ENCODE results near the gene BOD1L2.

Gene BOD1L2

DNA sequence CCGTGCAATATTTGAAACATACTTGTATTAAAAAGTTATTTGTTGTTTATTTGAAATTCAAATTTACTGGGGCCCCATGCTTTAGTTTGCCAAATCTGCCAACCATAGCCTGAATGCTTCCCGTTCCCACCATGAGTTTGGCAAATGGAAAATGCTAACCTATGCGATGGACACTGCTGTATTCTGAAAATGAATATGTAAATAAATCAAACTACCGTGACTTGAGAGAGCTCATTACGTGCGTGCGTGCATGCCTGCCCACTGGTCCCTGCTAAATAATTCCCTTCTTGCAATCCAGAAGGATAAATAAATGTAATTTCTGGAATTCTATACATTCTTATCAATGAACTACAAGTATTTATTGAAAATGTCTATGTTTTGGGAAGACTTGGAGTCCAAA is 3.2 kb downstream of the BOD1L2 start:
- Histone ChIP-seq H3K9me3 (replicated peaks in 1 of 2; ENCODE audit: control insufficient read depth in 2 of 2, insufficient read depth in 1 of 2, low read depth in 1 of 2, low read length in 2 of 2) (no peaks in the 10 kb centered on the region), H2BK15ac (ENCODE audit: low read length) (no peak overlapping the region), H3K4me2 (ENCODE audit: insufficient read depth, low read length, poor library complexity, severe bottlenecking) (no peak overlapping the region), H2BK120ac (ENCODE audit: low read depth, low read length) (no peak overlapping the region), H4K8ac (ENCODE audit: low read depth, low read length) (no peak overlapping the region), H3K18ac (ENCODE audit: low read length) (no peak overlapping the region), H3K79me1 (ENCODE audit: low read depth, low read length) (no peaks in the 10 kb centered on the region), H4K91ac (ENCODE audit: low read depth, low read length, poor library complexity) (no peak overlapping the region), H3K27ac (replicated peaks; ENCODE audit: low read length) (no peak overlapping the region), H3K4me1 (ENCODE audit: control insufficient read depth in 2 of 2, insufficient read depth in 1 of 2, low read depth in 1 of 2, low read length in 2 of 2) (peaks cover 4 to 12% of the 10 kb centered on the region in 2 donors), H3K9ac (ENCODE audit: low read depth, low read length, poor library complexity) (no peak overlapping the region), H2BK5ac (ENCODE audit: low read length) (no peak overlapping the region), H3K27me3 (ENCODE audit: control insufficient read depth in 3 of 3, insufficient read depth in 3 of 3, low read depth in 1 of 3, low read length in 3 of 3) (peaks cover 0 to 20% (median 0%) of the 10 kb centered on the region in 3 experiments), H3K14ac (ENCODE audit: low read length) (no peak overlapping the region), H3K36me3 (replicated peaks in 1 of 2; ENCODE audit: control insufficient read depth in 2 of 2, insufficient read depth in 2 of 2, low read length in 2 of 2) (no peaks in the 10 kb centered on the region), H2AFZ (ENCODE audit: low read length) (no peak overlapping the region), H2AK5ac (ENCODE audit: low read depth, low read length) (no peak overlapping the region), H2BK12ac (ENCODE audit: low read length) (no peak overlapping the region), H3K4ac (ENCODE audit: low read length) (no peak overlapping the region), H3K4me3 (ENCODE audit: low read length in 2 of 2) (no peak overlapping the region), H3K23ac (ENCODE audit: low read depth, low read length, poor library complexity) (no peak overlapping the region)
- DNase-seq (ENCODE audit: low spot score) = no peak
- WGBS, 2 donors (ENCODE audit: extremely low coverage in 2 of 2, insufficient read length in 2 of 2, insufficient replicate concordance in 1 of 2) = no CpG with 5 or more reads among the region's 7 CpGs

DNA sequence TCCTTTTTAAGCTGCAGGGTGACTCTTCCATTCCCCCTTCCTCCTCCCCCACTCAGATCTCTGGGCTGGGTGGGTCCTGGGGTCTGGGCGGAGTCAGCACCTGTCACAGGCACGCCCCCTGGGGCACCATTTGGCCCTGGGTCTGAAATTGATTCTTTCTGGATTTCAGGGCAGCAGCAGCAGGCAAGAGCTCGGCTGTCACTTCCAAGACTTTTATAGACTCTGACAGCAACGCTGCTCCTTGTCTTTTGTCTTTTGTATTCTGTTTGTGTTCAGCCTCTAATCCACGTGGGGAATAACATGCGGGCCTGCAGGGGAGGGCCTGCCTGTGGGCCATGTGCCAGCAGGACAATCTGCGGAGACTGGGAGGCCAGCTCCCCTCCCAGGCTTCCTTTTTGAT is 3.9 kb downstream of the BOD1L2 start:
- no peak overlapping the region for H3K27ac ChIP-seq (replicated peaks; ENCODE audit: low read length)
- no peak overlapping the region for H2BK5ac ChIP-seq (ENCODE audit: low read length)
- no peak overlapping the region for H2AK5ac ChIP-seq (ENCODE audit: low read depth, low read length)
- WGBS, 2 donors (ENCODE audit: extremely low coverage in 2 of 2, insufficient read length in 2 of 2, insufficient replicate concordance in 1 of 2) = no CpG with 5 or more reads among the region's 7 CpGs
- H3K9ac ChIP-seq (ENCODE audit: low read depth, low read length, poor library complexity) = no peak overlapping the region
- H2BK15ac ChIP-seq (ENCODE audit: low read length) = no peak overlapping the region
- DNase-seq (ENCODE audit: low spot score) = peak; percentile 27
- no peak overlapping the region for H4K8ac ChIP-seq (ENCODE audit: low read depth, low read length)
- H3K9me3 ChIP-seq (replicated peaks in 1 of 2; ENCODE audit: control insufficient read depth in 2 of 2, insufficient read depth in 1 of 2, low read depth in 1 of 2, low read length in 2 of 2) = no peaks in the 10 kb centered on the region
- no peak overlapping the region for H3K23ac ChIP-seq (ENCODE audit: low read depth, low read length, poor library complexity)
- H3K4me3 ChIP-seq (ENCODE audit: low read length in 2 of 2) = no peak overlapping the region
- H3K27me3 ChIP-seq (ENCODE audit: control insufficient read depth in 3 of 3, insufficient read depth in 3 of 3, low read depth in 1 of 3, low read length in 3 of 3) = peaks cover 0 to 20% (median 0%) of the 10 kb centered on the region in 3 experiments
- no peak overlapping the region for H3K4ac ChIP-seq (ENCODE audit: low read length)
- no peak overlapping the region for H3K18ac ChIP-seq (ENCODE audit: low read length)
- H3K4me1 ChIP-seq (ENCODE audit: control insufficient read depth in 2 of 2, insufficient read depth in 1 of 2, low read depth in 1 of 2, low read length in 2 of 2) = peaks cover 4 to 12% of the 10 kb centered on the region in 2 donors
- no peak overlapping the region for H2BK120ac ChIP-seq (ENCODE audit: low read depth, low read length)
- H2AFZ ChIP-seq (ENCODE audit: low read length) = peak overlapping the region; percentile 1
- H3K36me3 ChIP-seq (replicated peaks in 1 of 2; ENCODE audit: control insufficient read depth in 2 of 2, insufficient read depth in 2 of 2, low read length in 2 of 2) = no peaks in the 10 kb centered on the region
- H4K91ac ChIP-seq (ENCODE audit: low read depth, low read length, poor library complexity) = no peak overlapping the region
- H3K14ac ChIP-seq (ENCODE audit: low read length) = no peak overlapping the region
- H3K79me1 ChIP-seq (ENCODE audit: low read depth, low read length) = no peaks in the 10 kb centered on the region
- H3K4me2 ChIP-seq (ENCODE audit: insufficient read depth, low read length, poor library complexity, severe bottlenecking) = peak overlapping the region; percentile 21
- H2BK12ac ChIP-seq (ENCODE audit: low read length) = no peak overlapping the region

DNA sequence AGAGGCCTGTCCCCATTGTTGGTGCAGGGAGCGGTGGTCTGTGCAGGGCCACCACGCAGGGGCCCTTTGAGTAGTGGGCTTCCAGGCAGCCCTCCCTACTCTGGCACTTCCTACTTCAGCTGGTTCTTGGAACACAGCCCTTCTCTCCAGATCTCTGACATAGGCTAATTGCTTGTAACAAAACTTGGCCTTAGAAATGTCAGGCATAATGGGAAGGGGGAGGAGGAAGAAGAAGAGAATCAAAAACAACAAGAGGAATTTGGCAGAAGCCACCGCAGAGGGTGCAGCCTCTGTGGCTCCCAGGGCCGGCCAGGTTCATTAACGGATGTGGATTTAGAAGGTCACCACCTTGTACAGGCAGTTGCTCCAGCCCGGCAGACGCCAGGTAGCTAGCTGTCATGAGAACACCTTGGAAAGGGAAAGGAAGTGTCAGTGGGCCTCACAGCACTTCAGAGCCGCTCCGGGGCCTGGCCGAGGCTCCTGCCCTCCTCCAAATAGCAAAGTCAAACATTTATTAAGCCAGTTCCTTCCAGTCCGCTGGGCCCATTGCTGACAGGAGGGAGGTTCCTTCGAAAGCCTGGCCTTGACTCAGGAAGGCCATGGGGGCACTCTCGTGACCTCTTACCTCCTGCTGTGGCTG is 7.4 kb downstream of the BOD1L2 start:
- Histone ChIP-seq H3K4me2 (ENCODE audit: insufficient read depth, low read length, poor library complexity, severe bottlenecking) (no peak overlapping the region), H3K79me1 (ENCODE audit: low read depth, low read length) (no peaks in the 10 kb centered on the region), H2AK5ac (ENCODE audit: low read depth, low read length) (no peak overlapping the region), H3K9ac (ENCODE audit: low read depth, low read length, poor library complexity) (no peak overlapping the region), H3K27me3 (ENCODE audit: control insufficient read depth in 3 of 3, insufficient read depth in 3 of 3, low read depth in 1 of 3, low read length in 3 of 3) (peaks cover 0 to 16% (median 0%) of the 10 kb centered on the region in 3 experiments), H2BK12ac (ENCODE audit: low read length) (no peak overlapping the region), H3K23ac (ENCODE audit: low read depth, low read length, poor library complexity) (no peak overlapping the region), H3K4me3 (ENCODE audit: low read length in 2 of 2) (no peak overlapping the region), H3K14ac (ENCODE audit: low read length) (no peak overlapping the region), H4K91ac (ENCODE audit: low read depth, low read length, poor library complexity) (no peak overlapping the region), H2BK120ac (ENCODE audit: low read depth, low read length) (no peak overlapping the region), H2BK15ac (ENCODE audit: low read length) (no peak overlapping the region), H4K8ac (ENCODE audit: low read depth, low read length) (no peak overlapping the region), H3K36me3 (replicated peaks in 1 of 2; ENCODE audit: control insufficient read depth in 2 of 2, insufficient read depth in 2 of 2, low read length in 2 of 2) (no peaks in the 10 kb centered on the region), H3K4me1 (ENCODE audit: control insufficient read depth in 2 of 2, insufficient read depth in 1 of 2, low read depth in 1 of 2, low read length in 2 of 2) (peaks cover 4 to 9% of the 10 kb centered on the region in 2 donors), H2BK5ac (ENCODE audit: low read length) (no peak overlapping the region), H2AFZ (ENCODE audit: low read length) (peak overlapping the region; percentile 42), H3K18ac (ENCODE audit: low read length) (no peak overlapping the region), H3K9me3 (replicated peaks in 1 of 2; ENCODE audit: control insufficient read depth in 2 of 2, insufficient read depth in 1 of 2, low read depth in 1 of 2, low read length in 2 of 2) (no peaks in the 10 kb centered on the region), H3K27ac (replicated peaks; ENCODE audit: low read length) (no peak overlapping the region), H3K4ac (ENCODE audit: low read length) (no peak overlapping the region)
- DNase-seq (ENCODE audit: low spot score) = no peak
- WGBS, 2 donors (ENCODE audit: extremely low coverage in 2 of 2, insufficient read length in 2 of 2, insufficient replicate concordance in 1 of 2) = no CpG with 5 or more reads among the region's 13 CpGs

DNA sequence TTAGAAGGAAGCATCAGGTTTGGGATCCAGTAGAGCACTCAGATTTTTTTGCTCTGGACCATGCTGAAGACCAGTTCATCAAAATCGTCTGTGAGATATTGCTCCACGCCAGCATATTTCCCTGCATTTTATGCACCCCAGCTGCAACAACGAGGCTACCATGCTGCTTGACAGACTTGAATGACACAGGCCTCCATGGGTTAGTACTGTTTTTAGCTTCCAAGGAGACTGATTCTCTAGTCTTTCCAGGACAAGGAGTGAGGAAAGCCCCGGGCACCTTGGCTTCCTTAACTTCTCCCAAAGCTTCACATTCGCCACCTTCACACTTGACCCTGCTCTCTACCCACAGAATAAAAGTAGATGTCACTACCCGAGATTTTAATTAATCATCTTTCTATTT is 17.5 kb downstream of the BOD1L2 start:
- Histone ChIP-seq H3K9ac (ENCODE audit: low read depth, low read length, poor library complexity) (no peak overlapping the region), H3K4me2 (ENCODE audit: insufficient read depth, low read length, poor library complexity, severe bottlenecking) (no peak overlapping the region), H2AK5ac (ENCODE audit: low read depth, low read length) (no peak overlapping the region), H3K9me3 (replicated peaks in 1 of 2; ENCODE audit: control insufficient read depth in 2 of 2, insufficient read depth in 1 of 2, low read depth in 1 of 2, low read length in 2 of 2) (no peaks in the 10 kb centered on the region), H3K4ac (ENCODE audit: low read length) (no peak overlapping the region), H3K14ac (ENCODE audit: low read length) (no peak overlapping the region), H4K91ac (ENCODE audit: low read depth, low read length, poor library complexity) (no peak overlapping the region), H3K27me3 (ENCODE audit: control insufficient read depth in 3 of 3, insufficient read depth in 3 of 3, low read depth in 1 of 3, low read length in 3 of 3) (no peaks in the 10 kb centered on the region), H2BK120ac (ENCODE audit: low read depth, low read length) (no peak overlapping the region), H3K18ac (ENCODE audit: low read length) (no peak overlapping the region), H3K36me3 (replicated peaks in 1 of 2; ENCODE audit: control insufficient read depth in 2 of 2, insufficient read depth in 2 of 2, low read length in 2 of 2) (no peaks in the 10 kb centered on the region), H3K27ac (replicated peaks; ENCODE audit: low read length) (no peak overlapping the region), H2BK5ac (ENCODE audit: low read length) (no peak overlapping the region), H2BK15ac (ENCODE audit: low read length) (no peak overlapping the region), H3K4me1 (ENCODE audit: control insufficient read depth in 2 of 2, insufficient read depth in 1 of 2, low read depth in 1 of 2, low read length in 2 of 2) (no peaks in the 10 kb centered on the region), H3K4me3 (ENCODE audit: low read length in 2 of 2) (no peak overlapping the region), H3K79me1 (ENCODE audit: low read depth, low read length) (no peaks in the 10 kb centered on the region), H2AFZ (ENCODE audit: low read length) (no peak overlapping the region), H3K23ac (ENCODE audit: low read depth, low read length, poor library complexity) (no peak overlapping the region), H4K8ac (ENCODE audit: low read depth, low read length) (no peak overlapping the region), H2BK12ac (ENCODE audit: low read length) (no peak overlapping the region)
- no CpG with 5 or more reads among the region's 6 CpGs for WGBS, 2 donors (ENCODE audit: extremely low coverage in 2 of 2, insufficient read length in 2 of 2, insufficient replicate concordance in 1 of 2)
- no peak for DNase-seq (ENCODE audit: low spot score)
